ENCODE data around the gene PIGA.
A peak's percentile ranks its signal among the peaks of the same experiment; 100 is the strongest.
"Not testable (repeated sequence)": the region's sequence is repeated elsewhere in the genome, so short reads cannot be mapped to it uniquely, and the experiment has no call there.

The PIGA gene

DNA sequence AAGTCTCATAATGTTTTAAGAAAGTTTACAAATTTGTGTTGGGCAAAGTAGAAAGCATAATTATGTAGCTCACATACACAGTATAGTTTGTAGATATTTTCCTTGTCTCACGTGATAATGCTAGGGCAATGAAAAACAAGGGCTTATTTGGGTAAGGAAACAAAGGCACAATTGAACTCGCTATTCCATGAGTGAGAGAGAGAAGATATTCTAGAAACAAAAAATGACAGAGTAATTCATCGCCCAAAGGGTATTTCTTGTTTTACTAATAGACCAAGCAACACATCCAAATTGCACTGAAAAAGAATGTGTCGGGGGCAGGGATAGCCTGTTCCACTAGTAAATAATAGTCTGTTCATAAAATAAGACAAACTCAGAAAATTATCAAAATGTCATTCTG is 16.2 kb downstream of the PIGA start:
- no peak for DNase-seq

DNA sequence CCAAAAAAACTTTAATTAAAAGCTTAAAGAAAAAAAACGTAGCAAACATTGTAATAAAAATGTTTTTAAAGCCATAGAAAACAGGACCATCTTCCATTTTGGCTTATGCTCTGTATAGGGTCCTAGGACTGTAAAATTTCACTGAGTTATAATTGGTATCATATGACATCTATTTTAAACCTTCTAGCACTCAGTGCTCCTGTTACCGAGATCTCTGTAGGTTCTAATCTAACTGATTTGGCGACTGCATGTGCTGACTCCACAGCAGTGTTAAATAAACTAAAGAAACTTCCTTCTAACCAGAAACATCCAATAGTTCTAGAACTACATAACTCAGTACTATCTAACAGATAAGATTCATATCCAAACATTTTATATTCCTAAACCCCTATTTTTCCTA is 19.8 kb downstream of the PIGA start, which contains the start of gene ASB11:
TSS of gene ASB11 (minus strand) at position 132 of the 400 bp plus-strand sequence. CDS start at position 97, 35 bp downstream.
- no peak for DNase-seq

DNA sequence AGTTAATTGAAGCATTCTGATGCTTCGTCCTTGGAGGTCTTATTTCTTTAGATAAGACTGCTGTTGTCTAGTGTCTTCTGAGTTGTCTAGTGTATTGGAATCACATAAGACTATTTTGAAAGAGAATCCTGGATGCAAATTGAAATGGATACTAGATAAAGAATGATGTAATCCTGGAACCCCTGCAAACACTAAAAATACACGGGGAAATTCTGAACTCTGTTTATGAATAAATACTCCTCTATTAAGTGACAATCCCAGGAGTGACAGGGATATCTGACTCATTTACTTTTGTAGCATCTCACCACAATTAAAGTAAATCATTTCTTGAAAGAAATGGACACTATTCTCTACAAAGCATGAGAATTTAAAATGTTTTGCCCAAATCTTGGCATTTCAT is 20.9 kb downstream of the PIGA start:
- no peak for DNase-seq

DNA sequence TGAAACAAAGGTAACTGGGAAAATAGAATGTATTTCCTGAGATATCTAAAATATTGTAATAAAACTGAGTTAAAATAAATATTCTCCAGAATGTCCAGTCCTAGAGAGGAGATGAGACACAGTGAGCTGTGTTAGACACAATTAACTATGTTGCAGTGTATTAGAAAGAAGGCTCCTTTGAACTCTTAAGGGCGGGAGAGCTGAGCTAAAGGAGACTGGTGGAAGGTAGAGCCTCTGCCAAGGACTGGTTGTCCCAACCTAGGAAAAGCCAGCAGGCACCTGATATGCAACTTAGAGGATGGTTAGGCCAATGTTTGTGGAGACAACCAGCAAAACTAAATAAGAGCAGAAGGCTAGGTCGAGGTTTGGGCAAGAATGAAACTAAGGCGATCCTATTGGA is 24.2 kb downstream of the PIGA start:
- no peak for DNase-seq

DNA sequence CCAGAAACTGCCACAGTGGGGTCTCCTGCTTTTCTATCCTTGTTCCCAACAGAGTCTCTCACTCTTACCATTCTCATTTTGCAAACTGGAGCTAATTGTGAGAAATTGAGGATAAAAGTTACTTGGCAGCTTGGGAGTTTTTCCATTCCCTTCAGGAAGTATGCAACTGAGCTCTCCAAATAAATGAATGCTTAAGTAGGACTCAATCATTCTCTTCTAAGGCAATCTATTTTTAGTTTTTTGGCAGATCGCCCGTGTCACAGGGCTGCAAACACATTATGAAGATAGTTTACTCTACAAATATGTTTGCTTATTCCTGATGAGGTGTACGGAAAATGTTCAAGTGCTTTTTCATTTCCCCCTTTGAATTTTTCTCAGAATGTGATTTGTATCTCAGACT is 25.2 kb downstream of the PIGA start:
- no peak for DNase-seq

DNA sequence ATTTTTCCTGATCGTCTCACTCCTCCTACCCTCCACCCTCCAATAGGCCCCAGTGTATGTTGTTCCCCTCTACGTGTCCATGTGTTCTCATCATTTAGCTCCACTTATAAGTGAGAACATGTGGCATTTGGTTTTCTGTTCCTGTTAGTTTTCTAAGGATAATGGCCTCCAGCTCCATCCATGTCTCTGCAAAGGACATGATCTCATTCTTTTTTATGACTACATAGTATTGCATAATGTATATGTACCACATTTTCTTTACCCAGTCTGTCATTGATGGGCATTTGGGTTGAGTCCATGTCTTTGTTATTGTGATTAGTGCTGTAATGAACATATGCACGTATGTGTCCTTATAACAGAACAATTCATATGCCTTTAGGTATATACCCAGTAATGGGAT is 29.4 kb downstream of the PIGA start:
- DNase-seq: not testable (repeated sequence)

DNA sequence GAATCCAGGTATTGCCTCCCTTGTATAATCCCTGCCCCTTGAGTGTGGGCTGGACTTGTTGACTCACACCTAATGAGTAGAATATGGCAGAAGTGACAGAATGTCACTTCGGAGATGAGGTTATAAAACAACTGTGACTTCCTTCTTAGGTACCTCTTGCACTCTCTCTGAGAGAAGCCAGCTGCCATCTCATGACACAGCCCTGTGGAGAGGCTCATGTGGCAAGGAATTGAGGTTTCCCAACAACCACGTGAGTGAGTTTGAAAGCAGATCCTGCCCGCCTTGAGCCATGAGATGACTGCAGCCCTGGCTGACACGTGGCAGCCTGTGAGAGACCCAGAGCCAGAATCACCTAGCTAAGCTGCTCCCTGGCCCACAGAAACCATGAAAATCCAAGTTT is 33.4 kb downstream of the PIGA start:
- DNase-seq: no peak

DNA sequence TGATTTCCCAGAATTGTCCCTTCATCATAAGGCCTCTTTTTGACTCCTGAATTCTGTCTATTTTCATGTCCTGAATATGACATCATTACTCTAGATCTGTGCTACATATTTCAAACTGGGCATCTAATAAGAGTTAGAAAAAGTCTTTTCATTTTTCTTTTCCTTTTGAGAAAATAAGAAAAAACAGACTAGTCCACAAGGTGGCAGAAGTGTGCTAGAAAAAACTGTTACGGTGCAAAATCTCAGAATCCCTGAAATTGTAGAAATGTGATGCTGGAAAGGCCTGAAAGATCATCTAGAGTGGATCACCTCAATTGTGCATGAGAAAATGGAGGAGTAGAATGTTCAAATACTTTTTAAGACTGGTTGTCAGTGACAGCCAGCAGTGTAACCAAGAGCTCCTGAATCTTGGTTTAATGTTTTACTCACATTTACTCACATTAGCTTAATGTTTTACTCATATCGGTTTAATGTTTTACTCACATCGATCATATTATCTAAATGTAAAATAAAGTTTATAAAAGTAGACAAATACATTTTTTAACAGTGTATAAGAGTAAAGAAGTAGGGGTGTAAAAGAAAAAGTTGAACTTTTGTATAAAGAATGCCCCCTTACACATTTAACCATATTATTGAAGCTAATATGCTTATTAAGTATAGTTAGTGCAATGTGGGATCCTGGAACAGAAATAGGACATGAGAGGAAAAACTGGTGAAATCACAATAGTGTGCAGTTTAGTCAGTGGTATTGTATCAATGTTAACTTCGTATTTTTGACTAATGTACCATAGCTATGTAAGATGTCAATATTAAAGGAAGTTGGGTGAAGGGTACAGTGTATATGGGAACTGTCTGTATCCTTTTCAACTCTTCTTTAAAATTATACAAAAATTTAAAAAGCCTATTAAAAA is 35.1 kb downstream of the PIGA start:
- DNase-seq: no peak

DNA sequence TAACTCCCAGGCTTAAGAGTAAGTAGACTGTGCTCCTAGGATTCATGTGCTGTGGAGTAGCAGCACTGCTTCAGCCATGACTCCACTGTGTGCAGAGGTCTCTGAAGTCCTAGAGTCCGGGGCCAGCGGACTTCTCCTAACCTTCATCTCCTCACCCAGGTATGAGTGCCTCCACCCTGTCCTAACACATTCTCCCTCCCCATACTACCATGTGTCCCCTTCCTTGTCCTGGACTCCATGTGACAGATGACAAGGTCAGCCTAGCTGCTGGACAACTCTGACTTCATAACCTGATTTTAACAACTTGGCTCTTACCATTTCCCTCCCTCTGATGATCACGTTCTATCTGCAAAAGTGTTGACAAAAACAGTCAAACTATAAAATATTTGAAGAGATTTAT is 36.5 kb downstream of the PIGA start:
- DNase-seq: no peak

DNA sequence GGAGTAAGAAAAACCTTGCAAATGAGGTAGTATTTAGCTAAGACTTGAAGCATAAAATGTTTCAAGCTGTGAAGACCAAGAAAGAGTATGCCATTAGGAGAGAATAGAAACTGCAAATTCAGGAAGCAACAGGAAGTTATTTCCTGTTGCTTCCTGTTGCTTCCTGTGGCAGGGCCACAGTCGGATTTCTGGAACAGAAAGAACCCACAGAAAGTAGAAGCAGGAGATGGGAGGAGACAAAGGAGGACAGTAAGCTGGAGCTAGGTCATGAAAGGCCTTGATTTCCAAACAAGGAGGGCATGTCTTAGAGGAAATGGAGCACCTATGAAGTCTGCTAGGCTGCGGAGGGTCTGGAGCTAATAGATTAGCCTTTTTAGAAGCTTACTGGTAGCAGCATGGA is 37.1 kb downstream of the PIGA start:
- DNase-seq: no peak

DNA sequence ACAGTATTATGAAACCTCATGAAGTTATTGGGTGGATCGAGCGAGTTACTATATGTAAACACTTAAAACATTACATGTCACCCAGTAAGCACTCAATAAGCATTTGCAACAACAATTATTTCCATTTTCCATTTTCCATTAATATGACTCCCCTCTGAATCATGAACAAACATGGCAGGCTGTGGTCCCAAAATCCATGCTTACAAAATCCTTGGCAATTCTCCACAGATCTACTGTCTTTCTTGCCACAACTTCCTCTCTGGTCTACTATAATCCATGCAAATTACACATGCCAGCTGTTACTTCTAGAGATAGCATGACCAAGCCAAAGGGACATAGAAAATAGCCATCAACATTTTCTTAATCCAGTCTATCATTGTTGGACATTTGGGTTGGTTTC is 41.9 kb downstream of the PIGA start:
- DNase-seq: no peak

DNA sequence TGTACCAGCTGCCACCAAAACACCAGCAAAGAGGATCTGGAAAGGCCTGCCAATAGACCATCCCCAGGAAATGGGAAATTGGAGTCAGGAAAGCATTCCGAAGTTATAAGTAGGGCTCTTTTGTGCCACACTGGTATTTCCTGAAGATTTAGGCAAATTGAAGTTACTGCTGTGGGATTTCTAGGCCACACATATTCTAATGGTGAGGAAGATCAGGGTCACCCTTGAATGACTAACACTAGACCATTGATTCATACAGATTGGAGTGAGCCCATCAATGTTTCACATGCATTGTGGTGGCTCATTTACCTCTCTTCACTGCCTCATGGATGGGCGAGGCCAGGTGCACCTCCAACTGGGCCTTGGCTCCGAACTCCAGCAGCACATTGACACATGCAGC is 42.5 kb downstream of the PIGA start:
- no peak for DNase-seq

DNA sequence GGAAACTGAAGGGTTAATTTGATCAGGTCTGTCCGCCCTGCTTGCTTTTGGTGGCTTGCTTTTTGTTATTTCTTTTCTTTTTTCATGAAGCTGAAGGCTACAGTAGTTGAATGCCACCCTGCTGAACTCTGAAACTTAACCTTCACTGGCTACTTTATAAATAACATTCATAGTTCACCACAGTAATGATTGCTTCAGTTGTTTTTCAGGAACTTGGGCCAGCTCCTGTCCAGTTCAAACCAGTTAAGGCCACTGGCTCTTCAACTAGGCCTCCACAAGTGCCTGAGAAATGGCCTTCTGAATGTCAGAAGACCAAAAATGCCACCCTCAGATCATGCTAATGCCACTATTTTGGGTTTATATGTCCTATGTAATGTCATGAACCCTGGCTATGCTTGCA is 57.7 kb downstream of the PIGA start:
- DNase-seq: no peak

DNA sequence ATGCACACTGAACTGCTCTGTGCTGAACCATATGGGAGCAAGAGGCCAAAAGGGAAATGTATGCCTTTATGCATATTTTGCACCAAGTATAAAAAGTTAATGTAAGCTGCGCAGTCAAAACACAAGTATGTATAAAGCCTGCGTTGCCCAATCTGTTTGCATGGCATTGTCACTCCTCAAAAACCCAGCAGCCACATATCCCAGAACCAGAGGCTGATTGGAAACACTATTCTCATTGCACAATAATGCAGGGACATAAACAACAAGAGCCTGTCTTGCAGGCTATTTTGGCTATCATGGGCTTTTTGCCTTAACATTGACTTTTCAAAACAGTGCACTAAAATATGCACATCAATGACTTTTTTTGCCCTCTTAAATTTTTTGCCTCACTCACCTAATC is 60.4 kb downstream of the PIGA start:
- DNase-seq: no peak

DNA sequence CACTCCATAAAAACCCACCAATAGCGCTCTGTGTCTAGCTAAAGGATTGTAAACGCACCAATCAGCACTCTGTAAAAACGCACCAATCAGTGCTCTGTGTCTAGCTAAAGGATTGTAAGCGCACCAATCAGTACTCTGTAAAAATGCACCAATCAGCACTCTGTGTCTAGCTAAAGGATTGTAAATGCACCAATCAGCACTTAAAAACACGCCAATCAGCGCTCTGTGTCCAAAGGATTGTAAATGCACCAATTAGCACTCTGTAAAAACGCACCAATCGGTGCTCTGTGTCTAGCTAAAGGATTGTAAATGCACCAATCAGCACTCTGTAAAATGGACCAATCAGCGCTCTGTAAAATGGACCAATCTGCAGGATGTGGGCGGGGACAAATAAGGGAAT is 62.0 kb downstream of the PIGA start:
- DNase-seq: not testable (repeated sequence)

DNA sequence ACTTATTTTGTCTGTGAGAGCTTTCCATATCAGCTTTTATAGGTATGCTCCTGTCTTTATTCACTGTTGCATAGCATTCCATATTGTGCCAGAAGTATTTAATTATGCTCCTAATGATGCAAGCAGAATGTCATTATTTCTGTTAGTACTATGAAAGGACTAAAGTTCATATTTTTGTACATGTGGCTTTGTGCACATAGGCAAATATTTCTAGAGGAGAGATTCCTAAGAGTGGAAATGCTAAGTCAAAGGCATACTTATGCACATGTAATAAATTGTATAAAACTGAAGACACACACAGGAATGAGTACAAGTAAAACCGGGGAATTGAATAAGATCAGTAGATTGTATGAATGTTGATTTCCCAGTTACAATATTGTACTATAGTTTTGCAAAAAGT is 63.6 kb downstream of the PIGA start:
- no peak for DNase-seq

DNA sequence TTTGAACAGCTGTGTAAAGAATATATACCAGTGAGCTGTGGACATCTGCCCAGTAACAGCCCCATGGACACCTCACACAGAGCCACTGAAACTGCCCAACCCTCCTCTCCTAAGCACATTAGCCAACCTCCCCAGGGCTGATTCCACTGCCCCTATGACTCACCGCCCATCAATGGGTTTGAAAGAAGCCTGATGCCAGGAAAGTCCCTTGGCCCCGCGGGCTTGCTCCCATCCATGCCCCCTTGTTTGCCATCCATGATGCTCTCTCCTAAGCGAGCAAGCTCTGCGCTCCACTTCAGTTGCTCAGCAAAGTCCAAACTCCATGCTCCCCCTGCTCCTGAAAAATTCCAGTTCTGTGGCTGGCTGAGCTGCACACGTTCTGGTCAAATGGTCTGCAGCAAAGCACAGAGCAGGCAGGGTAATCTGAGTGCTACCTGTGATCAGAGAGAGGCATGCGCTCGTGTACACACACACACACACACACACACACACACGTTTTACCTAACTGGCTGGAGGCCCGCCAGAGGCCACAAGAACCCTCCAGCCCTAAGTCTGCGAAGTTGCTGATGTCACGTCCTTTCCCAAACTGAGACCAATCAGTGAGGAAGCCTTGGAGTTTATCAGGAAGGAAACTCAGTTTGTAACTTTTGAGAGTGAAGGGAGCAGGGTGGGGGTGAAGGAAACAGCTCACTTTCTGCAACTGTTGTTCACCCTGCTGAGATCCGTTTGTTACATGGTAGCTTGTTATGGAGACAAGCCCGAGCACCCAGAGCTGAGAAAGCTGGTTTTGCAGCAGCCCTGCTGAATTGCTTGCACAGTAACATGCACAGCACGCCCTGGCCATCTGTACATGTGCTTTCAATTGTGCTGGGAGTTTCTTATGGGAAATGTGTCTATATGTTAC is 65.5 kb downstream of the PIGA start, which contains the start of gene ASB9:
TSS of gene ASB9 (minus strand) at position 466 of the 904 bp plus-strand sequence. CDS start at position 257, 209 bp downstream.
- peak; percentile 15 to 39 for DNase-seq
